H1 (cell line): ENCODE measurements around the gene PHLDA3. TPM values are rescaled to one million over a fixed set of nuclear protein-coding genes. Genes with fewer than 3 reads are reported as not detected.
A peak's percentile ranks its signal among the peaks of the same experiment; 100 is the strongest.

ENCODE experiments used
- CTCF ChIA-PET: fragments of 300-600 bp; sonication (Branson Sonifier 250); formaldehyde crosslinking; loops from one replicate; lab custom pipeline; 2021; ENCODE audit not compliant: partially characterized antibody; lab: Charles Lee
- POLR2A ChIA-PET: fragments of 300-600 bp; sonication (Branson Sonifier 250); formaldehyde crosslinking; loops from one replicate; lab custom pipeline; 2021; ENCODE audit warnings: inconsistent platforms; ENCODE audit not compliant: partially characterized antibody; lab: Charles Lee
- DNase-seq, 2 experiments: peaks; one replicate each; pipeline versions ENCODE4 v3.0.0 to v3.0.0-alpha.2; 2010 to 2022; ENCODE audit warnings: low spot score in 2 of 2, low read depth in 1 of 2, mixed read lengths in 1 of 2
- FAIRE-seq: peaks from 2 replicates; lab custom pipeline; 2011; peaks lifted over from hg19 to GRCh38; lab: Jason Lieb, UNC
- H2AFZ ChIP-seq: 2 replicates; pipeline ENCODE4 v1.8.1; 2012; ENCODE audit warnings: low read length, inconsistent platforms
- H2AK5ac ChIP-seq: 2 replicates; pipeline ENCODE4 v1.6.1; 2013; ENCODE audit warnings: low read depth, low read length
- H2BK120ac ChIP-seq: replicated peaks from 2 replicates; pipeline ENCODE3; 2013; ENCODE audit warnings: low read depth, low read length, inconsistent platforms
- H2BK12ac ChIP-seq: 2 replicates; pipeline ENCODE4 v1.6.1; 2013; ENCODE audit warnings: low read depth, low read length
- H2BK15ac ChIP-seq: 2 replicates; pipeline ENCODE4 v1.6.1; 2013; ENCODE audit warnings: low read length
- H2BK20ac ChIP-seq: 2 replicates; pipeline ENCODE4 v1.6.1; 2013; ENCODE audit warnings: low read length
- H2BK5ac ChIP-seq: 2 replicates; pipeline ENCODE4 v1.6.1; 2013; ENCODE audit warnings: low read depth, low read length
- H3K14ac ChIP-seq: 2 replicates; pipeline ENCODE4 v1.6.1; 2013; ENCODE audit warnings: inconsistent platforms; ENCODE audit not compliant: insufficient read length
- H3K18ac ChIP-seq: 2 replicates; pipeline ENCODE4 v1.6.1; 2013; ENCODE audit warnings: low read length; ENCODE audit errors: extremely low read depth
- H3K23ac ChIP-seq: 2 replicates; pipeline ENCODE4 v1.6.1; 2013; ENCODE audit warnings: inconsistent platforms; ENCODE audit not compliant: insufficient read length
- H3K23me2 ChIP-seq: 2 replicates; pipeline ENCODE4 v1.6.1; 2013; ENCODE audit warnings: low read depth, low read length
- H3K27ac ChIP-seq: 2 replicates; pipeline ENCODE4 v1.6.1; 2011; ENCODE audit warnings: low read depth, low read length, inconsistent platforms
- H3K27me3 ChIP-seq, 4 experiments: replicated peaks in 1 of 4; 1 replicate in 1 of 4; 2 replicates in 3 of 4; pipeline versions ENCODE4 v1.6.1 to v1.8.1; 2011 to 2013; ENCODE audit warnings: low read length in 3 of 4, mild to moderate bottlenecking in 3 of 4, inconsistent platforms in 2 of 4, mixed read lengths in 2 of 4, moderate library complexity in 1 of 4; ENCODE audit not compliant: control insufficient read depth in 3 of 4, insufficient read depth in 3 of 4; ENCODE audit errors: extremely low read depth in 1 of 4
- H3K36me3 ChIP-seq, 4 experiments: 2 replicates each; pipeline versions ENCODE4 v1.6.1 to v1.8.1; 2011 to 2013; ENCODE audit warnings: mild to moderate bottlenecking in 4 of 4, low read length in 3 of 4, moderate library complexity in 2 of 4, control low read depth in 1 of 4, inconsistent platforms in 1 of 4; ENCODE audit not compliant: insufficient read depth in 4 of 4, control insufficient read depth in 2 of 4
- H3K4ac ChIP-seq: replicated peaks from 2 replicates; pipeline ENCODE3; 2013; ENCODE audit warnings: low read length, low read depth, mixed read lengths, inconsistent platforms; ENCODE audit not compliant: insufficient read length
- H3K4me1 ChIP-seq, 4 experiments: replicated peaks in 1 of 4; 1 replicate in 1 of 4; 2 replicates in 3 of 4; pipeline versions ENCODE4 v1.6.1 to v1.8.1; 2011 to 2013; ENCODE audit warnings: low read length in 3 of 4, inconsistent platforms in 2 of 4, mixed read lengths in 1 of 4; ENCODE audit not compliant: insufficient read depth in 4 of 4, control insufficient read depth in 3 of 4
- H3K4me2 ChIP-seq, 2 experiments: 2 replicates each; pipeline versions ENCODE4 v1.6.1 to v1.8.1; 2011 to 2013; ENCODE audit warnings: low read depth in 2 of 2, low read length in 2 of 2, control low read depth in 1 of 2, inconsistent platforms in 1 of 2, mild to moderate bottlenecking in 1 of 2; ENCODE audit not compliant: insufficient read depth in 1 of 2
- H3K4me3 ChIP-seq, 4 experiments: fragments of 200-600, 300-600 bp in 1 of 4; sonication (generic), shearing (Covaris generic), sonication (Bioruptor Twin) in 1 of 4; 2 replicates each; pipeline versions ENCODE4 v1.5.1 to v1.8.1; 2011 to 2016; ENCODE audit warnings: low read length in 4 of 4, low read depth in 3 of 4, control low read depth in 2 of 4, inconsistent platforms in 2 of 4, mild to moderate bottlenecking in 2 of 4, mixed read lengths in 1 of 4, moderate library complexity in 1 of 4; ENCODE audit not compliant: insufficient read depth in 2 of 4; ENCODE audit errors: extremely low read depth in 1 of 4
- H3K56ac ChIP-seq: replicated peaks from 2 replicates; pipeline ENCODE3; 2013; ENCODE audit warnings: low read depth, mild to moderate bottlenecking, mixed read lengths, low read length, inconsistent platforms; ENCODE audit not compliant: insufficient read length
- H3K79me1 ChIP-seq: 2 replicates; pipeline ENCODE4 v1.6.1; 2013; ENCODE audit warnings: low read depth, low read length, control low read depth
- H3K79me2 ChIP-seq, 2 experiments: 2 replicates each; pipeline versions ENCODE4 v1.6.1 to v1.8.1; 2012 to 2013; ENCODE audit warnings: low read length in 2 of 2, mild to moderate bottlenecking in 2 of 2, inconsistent platforms in 1 of 2; ENCODE audit not compliant: insufficient read depth in 2 of 2, control insufficient read depth in 1 of 2
- H3K9ac ChIP-seq, 4 experiments: replicated peaks in 1 of 4; 1 replicate in 1 of 4; 2 replicates in 3 of 4; pipeline versions ENCODE4 v1.6.1 to v1.8.1; 2011 to 2013; ENCODE audit warnings: low read depth in 3 of 4, low read length in 3 of 4, control low read depth in 2 of 4, mild to moderate bottlenecking in 2 of 4, moderate library complexity in 2 of 4, inconsistent platforms in 1 of 4; ENCODE audit errors: extremely low read depth in 1 of 4
- H3K9me3 ChIP-seq, 2 experiments: 2 replicates each; pipeline versions ENCODE4 v1.6.1 to v1.8.1; 2012 to 2013; ENCODE audit warnings: mild to moderate bottlenecking in 2 of 2, moderate library complexity in 2 of 2, control low read depth in 1 of 2, inconsistent platforms in 1 of 2, low read depth in 1 of 2, low read length in 1 of 2, mixed read lengths in 1 of 2; ENCODE audit not compliant: insufficient read depth in 2 of 2
- H4K20me1 ChIP-seq, 2 experiments: replicated peaks in 1 of 2; 2 replicates each; pipeline versions ENCODE3 to v1.8.1; 2011 to 2013; ENCODE audit warnings: inconsistent platforms in 2 of 2, low read length in 2 of 2, mild to moderate bottlenecking in 1 of 2; ENCODE audit not compliant: insufficient read depth in 2 of 2, control insufficient read depth in 1 of 2
- H4K5ac ChIP-seq: 2 replicates; pipeline ENCODE4 v1.6.1; 2013; ENCODE audit warnings: low read length, low read depth, mixed read lengths, inconsistent platforms; ENCODE audit not compliant: insufficient read length
- H4K8ac ChIP-seq: 2 replicates; pipeline ENCODE4 v1.8.0; 2013; ENCODE audit warnings: mild to moderate bottlenecking, moderate library complexity, low read length, inconsistent platforms; ENCODE audit not compliant: insufficient read depth; ENCODE audit errors: extremely low read depth
- H4K91ac ChIP-seq: replicated peaks from 2 replicates; pipeline ENCODE3; 2013; ENCODE audit warnings: low read length, mixed read lengths, inconsistent platforms; ENCODE audit not compliant: insufficient read length
- CTBP2 ChIP-seq: IDR thresholded peaks from 2 replicates; pipeline ENCODE4 v1.7.0; 2011; ENCODE audit warnings: borderline replicate concordance, mild to moderate bottlenecking, moderate library complexity, mixed read lengths, low read length; ENCODE audit not compliant: insufficient read depth, insufficient read length
- KDM5A ChIP-seq: fragments of 200-600 bp; IDR thresholded peaks from 2 replicates; pipeline ENCODE4 v1.7.1; 2012; ENCODE audit warnings: mild to moderate bottlenecking, low read length, inconsistent platforms, mixed read lengths
- SRF ChIP-seq: IDR thresholded peaks from 2 replicates; pipeline ENCODE4 v1.6.1; 2011; ENCODE audit warnings: mild to moderate bottlenecking, low read depth, low read length, moderate library complexity
- USF2 ChIP-seq: IDR thresholded peaks from 2 replicates; pipeline ENCODE4 v1.6.1; 2011; ENCODE audit warnings: low read length, improper control_type of control experiment
- ZNF274 ChIP-seq: IDR thresholded peaks from 2 replicates; pipeline ENCODE4 v1.7.0; 2012; ENCODE audit warnings: low read length, borderline replicate concordance; ENCODE audit errors: extremely low read depth
- WGBS, 2 experiments: shearing (Covaris generic) in 1 of 2; methylation state at CpG; one replicate each; pipeline versions ENCODE4 v1.1.6 to v1.1.7; 2013 to 2015; ENCODE audit warnings: low lambda C conversion rate in 2 of 2, mixed read lengths in 2 of 2, inconsistent platforms in 1 of 2, low coverage in 1 of 2, missing lambda C conversion rate in 1 of 2; ENCODE audit not compliant: insufficient replicate concordance in 2 of 2, insufficient coverage in 1 of 2, insufficient read length in 1 of 2; ENCODE audit errors: extremely low coverage in 1 of 2, missing lambda C conversion rate in 1 of 2; 5-methylcytosine and 5-hydroxymethylcytosine counted together
- polyA plus RNA-seq, 7 experiments: library from polyadenylated mRNA; depleted of rRNA in 3 of 7; stranded (reverse) in 5 of 7; unstranded in 2 of 7; fragments of >200 nt in 5 of 7; fragments of 200-250 nt in 2 of 7; gene quantifications; 1 replicate in 5 of 7; 2 replicates in 1 of 7; 4 replicates in 1 of 7; pipeline versions ENCODE4 v1.2.1 to v1.2.3, GENCODE V29; 2011 to 2013; ENCODE audit warnings: missing spikeins in 2 of 7, mixed read lengths in 2 of 7
- total RNA-seq: library from RNA; stranded (reverse); fragmentation: NEBNext Ultra II Directional; extraction: Animal tissue kit (Norgen Biotek cat#: 25700); gene quantifications from 2 replicates; pipeline ENCODE4 v1.2.1, GENCODE V29; 2021

Gene PHLDA3
- total and polyA plus RNA-seq, 2 of the 8 experiments (the other 6 are each of a cell fraction or from before 2014, with no cell fraction given): 25.5 to 27.5 TPM

GRCh38 chr1:201505503-201505890 lies 36.5 kb upstream of the PHLDA3 start:
- H2BK5ac ChIP-seq: no peak overlapping the region
- H3K23ac ChIP-seq: no peak overlapping the region
- FAIRE-seq: no peak
- H4K5ac ChIP-seq: no peak overlapping the region
- H2AFZ ChIP-seq: no peak overlapping the region
- H3K27me3 ChIP-seq: peaks cover 3 to 33% (median 21%) of the 10 kb centered on the region in 4 experiments
- no peak overlapping the region for H3K9ac ChIP-seq
- no peak overlapping the region for H3K27ac ChIP-seq
- no peak overlapping the region for H3K56ac ChIP-seq
- H3K23me2 ChIP-seq: peaks cover 8% of the 10 kb centered on the region
- H2BK20ac ChIP-seq: no peak overlapping the region
- CTCF ChIA-PET: interaction anchor here (0.7 to 27.5 kb wide), 11 partner anchors 11 to 378 kb away, joined by 3 to 929 read pairs (median 3); partner anchors contain the start of gene NAV1
- WGBS, 2 experiments: 48% methylated on average over 4 of the region's 4 CpGs; no CpG with 5 or more reads in 1 of the 2 experiments
- TF ChIP-seq ZNF274 (no peak), KDM5A (no peak), USF2 (no peak), CTBP2 (no peak), SRF (no peak)
- no peaks in the 10 kb centered on the region for H3K36me3 ChIP-seq
- no peaks in the 10 kb centered on the region for H3K79me2 ChIP-seq
- peak overlapping the region in 1 of 2 experiments; percentile 70; a peak in 1 of 4 replicates for H3K4me2 ChIP-seq
- H4K91ac ChIP-seq: no peak overlapping the region
- H3K18ac ChIP-seq: peak overlapping the region; percentile 66; the same call in 1 of the 2 replicates
- POLR2A ChIA-PET: interaction anchor here (1.4 kb wide), 1 partner anchor 9 kb away, joined by 3 read pairs; no protein-coding TSS in a partner anchor
- no peaks in the 10 kb centered on the region for H4K20me1 ChIP-seq
- H3K9me3 ChIP-seq: no peaks in the 10 kb centered on the region
- H2BK12ac ChIP-seq: peak overlapping the region; percentile 96; the same call in 1 of the 2 replicates
- H3K4me1 ChIP-seq: peaks cover 13 to 29% (median 19%) of the 10 kb centered on the region in 4 experiments
- H3K79me1 ChIP-seq: no peaks in the 10 kb centered on the region
- no peak overlapping the region for H2BK120ac ChIP-seq
- no peak for DNase-seq
- peak overlapping the region; percentile 88; the same call in 1 of the 2 replicates for H2BK15ac ChIP-seq
- H3K4me3 ChIP-seq: no peak overlapping the region
- no peak overlapping the region for H3K14ac ChIP-seq
- 0 out of 2 replicates have a peak overlapping the region, but pooled peaks have one; percentile 28 for H2AK5ac ChIP-seq
- no peak overlapping the region for H4K8ac ChIP-seq
- no peak overlapping the region for H3K4ac ChIP-seq
